ENCODE results near the gene GPC6. TPM values are rescaled to one million over a fixed set of nuclear protein-coding genes. Genes with fewer than 3 reads are reported as not detected.
A peak's percentile ranks its signal among the peaks of the same experiment; 100 is the strongest.
"Not testable (repeated sequence)": the region's sequence is repeated elsewhere in the genome, so short reads cannot be mapped to it uniquely, and the experiment has no call there.

The GPC6 gene
- total RNA-seq, 1 donor from 2014 or later: 63.0 TPM

DNA sequence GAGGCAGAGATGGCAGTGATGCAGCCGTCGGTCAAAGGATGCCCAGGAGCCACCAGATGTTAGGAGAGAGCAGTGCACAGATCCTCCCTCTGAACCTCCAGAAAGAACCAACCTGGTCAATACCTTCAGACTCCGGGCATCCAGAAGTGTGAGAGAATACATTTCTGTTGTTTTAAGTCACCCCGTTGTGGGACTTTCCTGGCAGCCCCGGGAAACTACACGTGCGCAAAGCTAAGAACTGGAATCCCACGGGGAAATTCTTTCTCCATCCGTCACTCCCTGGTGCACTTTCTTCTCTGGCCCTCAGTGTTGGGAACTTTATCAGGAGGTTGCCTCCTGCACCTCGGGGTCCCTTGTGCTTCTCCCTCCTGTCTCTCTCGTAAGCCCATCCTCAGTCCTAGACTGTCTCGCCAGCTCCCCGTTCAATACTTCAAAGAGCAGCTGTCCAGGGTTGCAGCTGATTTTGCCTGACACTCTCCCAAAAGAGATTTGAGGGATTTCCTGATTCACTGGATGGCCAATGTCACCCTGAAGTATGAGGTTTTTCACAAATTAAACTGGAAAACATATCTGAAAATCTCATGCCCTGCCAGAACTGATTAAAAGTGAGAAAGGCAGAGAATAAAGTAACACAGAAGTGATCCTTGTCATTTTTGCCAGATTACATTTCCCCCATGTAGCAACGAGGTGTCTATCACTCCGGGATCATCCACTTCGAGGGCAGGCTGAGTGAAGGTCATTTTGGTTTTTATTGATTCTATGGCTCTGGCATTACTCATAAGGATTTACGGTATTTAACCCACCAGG is 1116.0 kb downstream of the GPC6 start:
- Histone ChIP-seq H3K4me3 (ENCODE audit: insufficient read depth, low read depth, low read length) (peak overlapping the region; percentile 14), H3K9me3 (ENCODE audit: insufficient read depth, low read depth, low read length) (no peaks in the 10 kb centered on the region), H3K27me3 (ENCODE audit: insufficient read depth, low read length) (no peaks in the 10 kb centered on the region), H2AFZ (ENCODE audit: low read depth, low read length) (peak overlapping the region; percentile 12), H3K4me2 (ENCODE audit: low read length) (peak overlapping the region; percentile 65), H3K36me3 (ENCODE audit: insufficient read depth, low read length) (no peaks in the 10 kb centered on the region), H4K20me1 (ENCODE audit: insufficient read depth, low read length) (no peaks in the 10 kb centered on the region), H3K4me1 (ENCODE audit: insufficient read depth, low read length) (peaks cover 21% of the 10 kb centered on the region), H3K79me2 (ENCODE audit: insufficient read depth, low read length) (no peaks in the 10 kb centered on the region), H3K9ac (ENCODE audit: low read length) (peak overlapping the region; percentile 38), H3K27ac (ENCODE audit: low read depth, low read length) (peak overlapping the region; percentile 3)
- DNase-seq (ENCODE audit: low read depth) (peak; percentile 56), FAIRE-seq (no peak)
- Mint-ChIP-seq H3K27me3 (ENCODE audit: low read depth, unreplicated experiment) (no peaks in the 10 kb centered on the region), H3K36me3 (ENCODE audit: low read depth, unreplicated experiment) (peaks cover 7% of the 10 kb centered on the region), H3K4me1 (ENCODE audit: low read depth, unreplicated experiment) (peaks cover 30% of the 10 kb centered on the region), H3K9me3 (ENCODE audit: unreplicated experiment) (peaks cover 2% of the 10 kb centered on the region), H3K27ac (ENCODE audit: unreplicated experiment) (peak overlapping the region; percentile 82), H3K4me3 (ENCODE audit: unreplicated experiment) (no peak overlapping the region)
- TF ChIP-seq, protein P1, sequence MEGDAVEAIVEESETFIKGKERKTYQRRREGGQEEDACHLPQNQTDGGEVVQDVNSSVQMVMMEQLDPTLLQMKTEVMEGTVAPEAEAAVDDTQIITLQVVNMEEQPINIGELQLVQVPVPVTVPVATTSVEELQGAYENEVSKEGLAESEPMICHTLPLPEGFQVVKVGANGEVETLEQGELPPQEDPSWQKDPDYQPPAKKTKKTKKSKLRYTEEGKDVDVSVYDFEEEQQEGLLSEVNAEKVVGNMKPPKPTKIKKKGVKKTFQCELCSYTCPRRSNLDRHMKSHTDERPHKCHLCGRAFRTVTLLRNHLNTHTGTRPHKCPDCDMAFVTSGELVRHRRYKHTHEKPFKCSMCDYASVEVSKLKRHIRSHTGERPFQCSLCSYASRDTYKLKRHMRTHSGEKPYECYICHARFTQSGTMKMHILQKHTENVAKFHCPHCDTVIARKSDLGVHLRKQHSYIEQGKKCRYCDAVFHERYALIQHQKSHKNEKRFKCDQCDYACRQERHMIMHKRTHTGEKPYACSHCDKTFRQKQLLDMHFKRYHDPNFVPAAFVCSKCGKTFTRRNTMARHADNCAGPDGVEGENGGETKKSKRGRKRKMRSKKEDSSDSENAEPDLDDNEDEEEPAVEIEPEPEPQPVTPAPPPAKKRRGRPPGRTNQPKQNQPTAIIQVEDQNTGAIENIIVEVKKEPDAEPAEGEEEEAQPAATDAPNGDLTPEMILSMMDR (IDR thresholded peaks at IDR 0.05; ENCODE audit: insufficient read depth, low read depth, low read length): no peak
- TF ChIP-seq EZH2 (IDR thresholded peaks at IDR 0.05; ENCODE audit: insufficient read depth, low read length): no peak

DNA sequence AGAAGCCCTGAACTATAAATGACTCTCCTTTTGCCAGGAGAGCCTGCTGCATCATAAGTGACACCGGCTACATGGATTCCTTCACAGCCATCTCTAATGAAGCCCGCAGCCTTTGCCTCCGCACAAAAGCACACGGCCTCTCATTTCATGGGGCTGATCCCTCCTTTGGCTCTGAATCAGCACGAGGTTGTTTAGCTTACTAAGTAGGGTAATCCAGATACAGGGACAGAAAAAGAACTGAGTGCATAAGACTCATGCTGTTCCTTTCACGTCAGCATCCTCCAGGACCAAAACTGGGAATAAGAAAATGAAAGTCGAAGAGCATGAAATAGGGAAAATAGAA is 1116.6 kb downstream of the GPC6 start:
- Histone ChIP-seq H3K27ac (ENCODE audit: low read depth, low read length) (peak overlapping the region; percentile 3), H3K9me3 (ENCODE audit: insufficient read depth, low read depth, low read length) (no peaks in the 10 kb centered on the region), H3K79me2 (ENCODE audit: insufficient read depth, low read length) (no peaks in the 10 kb centered on the region), H3K4me2 (ENCODE audit: low read length) (peak overlapping the region; percentile 65), H3K9ac (ENCODE audit: low read length) (peak overlapping the region; percentile 38), H3K27me3 (ENCODE audit: insufficient read depth, low read length) (no peaks in the 10 kb centered on the region), H4K20me1 (ENCODE audit: insufficient read depth, low read length) (no peaks in the 10 kb centered on the region), H3K4me3 (ENCODE audit: insufficient read depth, low read depth, low read length) (peak overlapping the region; percentile 8), H2AFZ (ENCODE audit: low read depth, low read length) (peak overlapping the region; percentile 12), H3K4me1 (ENCODE audit: insufficient read depth, low read length) (peaks cover 21% of the 10 kb centered on the region), H3K36me3 (ENCODE audit: insufficient read depth, low read length) (no peaks in the 10 kb centered on the region)
- no peak for TF ChIP-seq EZH2 (IDR thresholded peaks at IDR 0.05; ENCODE audit: insufficient read depth, low read length)
- TF ChIP-seq, protein P1 (IDR thresholded peaks at IDR 0.05; ENCODE audit: insufficient read depth, low read depth, low read length): no peak
- Mint-ChIP-seq H3K27ac (ENCODE audit: unreplicated experiment) (peak overlapping the region; percentile 82), H3K27me3 (ENCODE audit: low read depth, unreplicated experiment) (no peaks in the 10 kb centered on the region), H3K36me3 (ENCODE audit: low read depth, unreplicated experiment) (peaks cover 7% of the 10 kb centered on the region), H3K9me3 (ENCODE audit: unreplicated experiment) (no peaks in the 10 kb centered on the region), H3K4me1 (ENCODE audit: low read depth, unreplicated experiment) (peaks cover 30% of the 10 kb centered on the region), H3K4me3 (ENCODE audit: unreplicated experiment) (no peak overlapping the region)
- FAIRE-seq: no peak
- DNase-seq (ENCODE audit: low read depth): peak; percentile 61

DNA sequence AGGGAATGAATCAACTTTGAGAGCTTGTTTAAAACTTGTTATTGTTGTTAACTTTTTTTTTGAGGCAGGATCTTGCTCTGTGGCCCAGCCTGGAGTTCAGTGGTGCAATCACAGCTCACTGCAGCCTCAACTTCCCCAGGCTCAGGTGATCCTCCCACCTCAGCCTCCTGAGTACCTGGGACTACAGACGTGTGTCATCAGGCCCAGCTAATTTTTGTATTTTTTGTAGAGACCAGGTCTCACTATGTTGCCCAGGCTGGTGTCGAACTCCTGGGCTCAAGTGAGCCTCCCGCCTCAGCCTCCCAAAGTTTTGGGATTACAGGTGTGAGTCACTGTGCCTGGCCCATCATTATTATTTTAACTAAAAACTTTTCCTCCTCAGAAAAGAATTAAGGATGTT is 1117.1 kb downstream of the GPC6 start:
- peak overlapping the region; percentile 3 for H3K27ac ChIP-seq (ENCODE audit: low read depth, low read length)
- not testable (repeated sequence) for H4K20me1 ChIP-seq (ENCODE audit: insufficient read depth, low read length); H3K27me3 Mint-ChIP-seq (ENCODE audit: low read depth, unreplicated experiment); FAIRE-seq; H3K4me3 Mint-ChIP-seq (ENCODE audit: unreplicated experiment); H3K79me2 ChIP-seq (ENCODE audit: insufficient read depth, low read length); H3K36me3 ChIP-seq (ENCODE audit: insufficient read depth, low read length); H2AFZ ChIP-seq (ENCODE audit: low read depth, low read length); H3K9me3 ChIP-seq (ENCODE audit: insufficient read depth, low read depth, low read length); H3K36me3 Mint-ChIP-seq (ENCODE audit: low read depth, unreplicated experiment); H3K27me3 ChIP-seq (ENCODE audit: insufficient read depth, low read length); H3K9me3 Mint-ChIP-seq (ENCODE audit: unreplicated experiment); DNase-seq (ENCODE audit: low read depth)
- H3K27ac Mint-ChIP-seq (ENCODE audit: unreplicated experiment): peak overlapping the region; percentile 82
- H3K4me1 ChIP-seq (ENCODE audit: insufficient read depth, low read length): peaks cover 21% of the 10 kb centered on the region
- H3K9ac ChIP-seq (ENCODE audit: low read length): peak overlapping the region; percentile 38
- H3K4me1 Mint-ChIP-seq (ENCODE audit: low read depth, unreplicated experiment): peaks cover 30% of the 10 kb centered on the region
- H3K4me2 ChIP-seq (ENCODE audit: low read length): peak overlapping the region; percentile 65
- H3K4me3 ChIP-seq (ENCODE audit: insufficient read depth, low read depth, low read length): peak overlapping the region; percentile 8

Measured in astrocyte (in vitro differentiated cells and primary cell).